T1000 (cell line): ENCODE results near the gene EIPR1.

Experiments used
- DNase-seq: peaks from one replicate; lab custom pipeline; 2025; ENCODE audit warnings: mixed read lengths; lab: John Stamatoyannopoulos, UW

The EIPR1 gene

GRCh38 chr2:3267869-3268704 lies 109.5 kb downstream of the EIPR1 start:
- DNase-seq: no peak

GRCh38 chr2:3266925-3267867 lies 110.4 kb downstream of the EIPR1 start:
- no peak for DNase-seq

GRCh38 chr2:3265981-3266924 lies 111.4 kb downstream of the EIPR1 start:
- DNase-seq: no peak

GRCh38 chr2:3265471-3265870 lies 112.1 kb downstream of the EIPR1 start:
- DNase-seq: no peak

GRCh38 chr2:3264010-3264744 lies 113.4 kb downstream of the EIPR1 start:
- DNase-seq: no peak

- DNase-seq: no peak
Observed at GRCh38 chr2:3263487-3263886, 114.1 kb downstream of the EIPR1 start.

- no peak for DNase-seq
Observed at GRCh38 chr2:3262437-3263388, 114.9 kb downstream of the EIPR1 start.

GRCh38 chr2:3261511-3261910 lies 116.1 kb downstream of the EIPR1 start:
- no peak for DNase-seq

GRCh38 chr2:3260959-3261358 lies 116.7 kb downstream of the EIPR1 start:
- DNase-seq: no peak

- no peak for DNase-seq
Observed at GRCh38 chr2:3257826-3258225, 119.8 kb downstream of the EIPR1 start.

GRCh38 chr2:3257166-3257565 lies 120.5 kb downstream of the EIPR1 start:
- DNase-seq: no peak

- no peak for DNase-seq
Observed at GRCh38 chr2:3256605-3257004, 121.0 kb downstream of the EIPR1 start.

GRCh38 chr2:3256157-3256556 lies 121.5 kb downstream of the EIPR1 start:
- DNase-seq: no peak

- DNase-seq: no peak
Observed at GRCh38 chr2:3254442-3254941, 123.1 kb downstream of the EIPR1 start.

GRCh38 chr2:3253913-3254441 lies 123.6 kb downstream of the EIPR1 start:
- DNase-seq: no peak

GRCh38 chr2:3251946-3252345 lies 125.7 kb downstream of the EIPR1 start:
- no peak for DNase-seq

GRCh38 chr2:3249476-3249962 lies 128.1 kb downstream of the EIPR1 start:
- no peak for DNase-seq

- DNase-seq: no peak
Observed at GRCh38 chr2:3248754-3249475, 128.7 kb downstream of the EIPR1 start.
